RWPE2 (cell line): ENCODE results near the gene PGAM4.

Source experiments
- ATAC-seq: fragments of 200-7000 bp; cut with Tn5 transposase; 3 replicates; pipeline ENCODE4 v1.9.1; 2021; ENCODE audit warnings: low read depth
- DNase-seq: peaks from one replicate; pipeline ENCODE4 v3.0.0-alpha.2; 2020; ENCODE audit warnings: low spot score
- H3K27ac ChIP-seq: fragments of 450-650 bp; 2 replicates; pipeline ENCODE4 v1.5.1; 2017; ENCODE audit warnings: mild to moderate bottlenecking; ENCODE audit not compliant: poor library complexity, severe bottlenecking
- H3K27me3 ChIP-seq: fragments of 250-450 bp; sonication (Bioruptor Pico); 2 replicates; pipeline ENCODE4 v1.5.1; 2021; ENCODE audit warnings: mild to moderate bottlenecking, moderate library complexity; ENCODE audit not compliant: insufficient read depth, poor library complexity, severe bottlenecking
- H3K36me3 ChIP-seq: fragments of 250-450 bp; sonication (Bioruptor Pico); 2 replicates; pipeline ENCODE4 v1.5.1; 2020; ENCODE audit warnings: low read depth, mild to moderate bottlenecking, moderate library complexity
- H3K4me1 ChIP-seq: fragments of 250-450 bp; sonication (Bioruptor Pico); 2 replicates; pipeline ENCODE4 v1.5.1; 2021; ENCODE audit warnings: mild to moderate bottlenecking, moderate library complexity; ENCODE audit not compliant: insufficient read depth, poor library complexity, severe bottlenecking
- H3K4me3 ChIP-seq: fragments of 250-450 bp; sonication (Bioruptor Pico); 2 replicates; pipeline ENCODE4 v1.5.1; 2021; ENCODE audit warnings: mild to moderate bottlenecking, moderate library complexity; ENCODE audit not compliant: severe bottlenecking
- H3K9me3 ChIP-seq: fragments of 250-450 bp; sonication (Bioruptor Pico); 2 replicates; pipeline ENCODE4 v1.5.1; 2021; ENCODE audit warnings: mild to moderate bottlenecking, moderate library complexity; ENCODE audit not compliant: severe bottlenecking
- TF ChIP-seq, protein P1 (sequence below): fragments of 450-650 bp; IDR thresholded peaks from one replicate; pipeline ENCODE4 v1.5.1; 2017; ENCODE audit warnings: mild to moderate bottlenecking, moderate library complexity; ENCODE audit not compliant: poor library complexity, severe bottlenecking

Gene PGAM4

DNA sequence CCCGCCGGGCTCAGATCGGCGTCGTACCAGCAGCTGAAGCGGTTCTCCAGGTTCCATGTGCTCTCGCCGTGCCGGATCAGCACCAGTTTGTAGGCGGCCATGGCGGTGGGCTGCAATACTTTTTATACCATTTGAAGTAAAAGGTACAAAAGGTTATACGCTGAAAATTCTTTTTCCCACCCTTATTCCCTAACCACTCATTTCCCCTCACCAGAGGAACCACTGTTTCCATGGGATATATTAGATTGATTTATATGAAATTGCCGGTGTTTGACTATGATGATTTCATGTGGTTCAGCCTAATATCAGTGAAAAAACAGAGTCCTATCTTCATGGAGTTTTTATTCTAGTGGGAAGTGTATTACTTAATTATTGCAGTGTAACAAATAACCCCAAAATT is at the start of gene PGAM4:
PGAM4 (minus strand) TSS at position 101 of the 400 bp plus-strand sequence; CDS start at position 101, 0 bp downstream.
- DNase-seq = no peak
- Histone ChIP-seq H3K4me1 (no peaks in the 10 kb centered on the region), H3K4me3 (no peak within 1 kb of the TSS), H3K27me3 (no peaks in the 10 kb centered on the region), H3K36me3 (no peaks in the 10 kb centered on the region), H3K9me3 (no peaks in the 10 kb centered on the region), H3K27ac (no peak within 1 kb of the TSS)
- no peak for ATAC-seq
- TF ChIP-seq, protein P1, sequence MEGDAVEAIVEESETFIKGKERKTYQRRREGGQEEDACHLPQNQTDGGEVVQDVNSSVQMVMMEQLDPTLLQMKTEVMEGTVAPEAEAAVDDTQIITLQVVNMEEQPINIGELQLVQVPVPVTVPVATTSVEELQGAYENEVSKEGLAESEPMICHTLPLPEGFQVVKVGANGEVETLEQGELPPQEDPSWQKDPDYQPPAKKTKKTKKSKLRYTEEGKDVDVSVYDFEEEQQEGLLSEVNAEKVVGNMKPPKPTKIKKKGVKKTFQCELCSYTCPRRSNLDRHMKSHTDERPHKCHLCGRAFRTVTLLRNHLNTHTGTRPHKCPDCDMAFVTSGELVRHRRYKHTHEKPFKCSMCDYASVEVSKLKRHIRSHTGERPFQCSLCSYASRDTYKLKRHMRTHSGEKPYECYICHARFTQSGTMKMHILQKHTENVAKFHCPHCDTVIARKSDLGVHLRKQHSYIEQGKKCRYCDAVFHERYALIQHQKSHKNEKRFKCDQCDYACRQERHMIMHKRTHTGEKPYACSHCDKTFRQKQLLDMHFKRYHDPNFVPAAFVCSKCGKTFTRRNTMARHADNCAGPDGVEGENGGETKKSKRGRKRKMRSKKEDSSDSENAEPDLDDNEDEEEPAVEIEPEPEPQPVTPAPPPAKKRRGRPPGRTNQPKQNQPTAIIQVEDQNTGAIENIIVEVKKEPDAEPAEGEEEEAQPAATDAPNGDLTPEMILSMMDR = no peak

- Histone ChIP-seq H3K27ac (no peak overlapping the region), H3K36me3 (no peaks in the 10 kb centered on the region), H3K9me3 (no peaks in the 10 kb centered on the region), H3K4me3 (no peak overlapping the region), H3K4me1 (no peaks in the 10 kb centered on the region), H3K27me3 (no peaks in the 10 kb centered on the region)
- TF ChIP-seq, protein P1 = no peak
- ATAC-seq = no peak
- DNase-seq = no peak
Measured at GRCh38 chrX:78011846-78012245, 42.4 kb upstream of the PGAM4 start.

GRCh38 chrX:77979870-77980269 is 10.4 kb upstream of the PGAM4 start:
- no peaks in the 10 kb centered on the region for H3K27me3 ChIP-seq
- no peak for ATAC-seq
- TF ChIP-seq, protein P1 = no peak
- DNase-seq = no peak
- H3K9me3 ChIP-seq = no peaks in the 10 kb centered on the region
- H3K36me3 ChIP-seq = no peaks in the 10 kb centered on the region
- H3K4me3 ChIP-seq = no peak overlapping the region
- H3K27ac ChIP-seq = no peak overlapping the region
- H3K4me1 ChIP-seq = no peaks in the 10 kb centered on the region

GRCh38 chrX:77977518-77977917 is 8.1 kb upstream of the PGAM4 start:
- TF ChIP-seq, protein P1 = no peak
- no peaks in the 10 kb centered on the region for H3K9me3 ChIP-seq
- no peaks in the 10 kb centered on the region for H3K27me3 ChIP-seq
- ATAC-seq (no peak), DNase-seq (no peak)
- H3K4me3 ChIP-seq = no peak overlapping the region
- no peaks in the 10 kb centered on the region for H3K36me3 ChIP-seq
- H3K27ac ChIP-seq = no peak overlapping the region
- H3K4me1 ChIP-seq = no peaks in the 10 kb centered on the region

GRCh38 chrX:77977095-77977494 is 7.7 kb upstream of the PGAM4 start:
- Histone ChIP-seq H3K4me1 (no peaks in the 10 kb centered on the region), H3K27me3 (no peaks in the 10 kb centered on the region), H3K4me3 (no peak overlapping the region), H3K9me3 (no peaks in the 10 kb centered on the region), H3K27ac (no peak overlapping the region), H3K36me3 (no peaks in the 10 kb centered on the region)
- TF ChIP-seq, protein P1 = no peak
- DNase-seq (no peak), ATAC-seq (no peak)
